AG09319 (cell line): ENCODE results near the gene GPR162.

Experiments used
- DNase-seq: peaks from one replicate; pipeline ENCODE4 v3.0.0-alpha.2; 2010; ENCODE audit warnings: low read depth; ENCODE audit errors: extremely low read depth
- TF ChIP-seq, protein P1 (sequence below): IDR thresholded peaks from 2 replicates; pipeline ENCODE4 v1.5.1; 2011; ENCODE audit warnings: low read depth, mild to moderate bottlenecking, inconsistent platforms, low read length, moderate library complexity

Gene GPR162

GRCh38 chr12:6818645-6819044 is 3.0 kb upstream of the GPR162 start:
- TF ChIP-seq, protein P1, sequence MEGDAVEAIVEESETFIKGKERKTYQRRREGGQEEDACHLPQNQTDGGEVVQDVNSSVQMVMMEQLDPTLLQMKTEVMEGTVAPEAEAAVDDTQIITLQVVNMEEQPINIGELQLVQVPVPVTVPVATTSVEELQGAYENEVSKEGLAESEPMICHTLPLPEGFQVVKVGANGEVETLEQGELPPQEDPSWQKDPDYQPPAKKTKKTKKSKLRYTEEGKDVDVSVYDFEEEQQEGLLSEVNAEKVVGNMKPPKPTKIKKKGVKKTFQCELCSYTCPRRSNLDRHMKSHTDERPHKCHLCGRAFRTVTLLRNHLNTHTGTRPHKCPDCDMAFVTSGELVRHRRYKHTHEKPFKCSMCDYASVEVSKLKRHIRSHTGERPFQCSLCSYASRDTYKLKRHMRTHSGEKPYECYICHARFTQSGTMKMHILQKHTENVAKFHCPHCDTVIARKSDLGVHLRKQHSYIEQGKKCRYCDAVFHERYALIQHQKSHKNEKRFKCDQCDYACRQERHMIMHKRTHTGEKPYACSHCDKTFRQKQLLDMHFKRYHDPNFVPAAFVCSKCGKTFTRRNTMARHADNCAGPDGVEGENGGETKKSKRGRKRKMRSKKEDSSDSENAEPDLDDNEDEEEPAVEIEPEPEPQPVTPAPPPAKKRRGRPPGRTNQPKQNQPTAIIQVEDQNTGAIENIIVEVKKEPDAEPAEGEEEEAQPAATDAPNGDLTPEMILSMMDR: no peak
- no peak for DNase-seq

DNA sequence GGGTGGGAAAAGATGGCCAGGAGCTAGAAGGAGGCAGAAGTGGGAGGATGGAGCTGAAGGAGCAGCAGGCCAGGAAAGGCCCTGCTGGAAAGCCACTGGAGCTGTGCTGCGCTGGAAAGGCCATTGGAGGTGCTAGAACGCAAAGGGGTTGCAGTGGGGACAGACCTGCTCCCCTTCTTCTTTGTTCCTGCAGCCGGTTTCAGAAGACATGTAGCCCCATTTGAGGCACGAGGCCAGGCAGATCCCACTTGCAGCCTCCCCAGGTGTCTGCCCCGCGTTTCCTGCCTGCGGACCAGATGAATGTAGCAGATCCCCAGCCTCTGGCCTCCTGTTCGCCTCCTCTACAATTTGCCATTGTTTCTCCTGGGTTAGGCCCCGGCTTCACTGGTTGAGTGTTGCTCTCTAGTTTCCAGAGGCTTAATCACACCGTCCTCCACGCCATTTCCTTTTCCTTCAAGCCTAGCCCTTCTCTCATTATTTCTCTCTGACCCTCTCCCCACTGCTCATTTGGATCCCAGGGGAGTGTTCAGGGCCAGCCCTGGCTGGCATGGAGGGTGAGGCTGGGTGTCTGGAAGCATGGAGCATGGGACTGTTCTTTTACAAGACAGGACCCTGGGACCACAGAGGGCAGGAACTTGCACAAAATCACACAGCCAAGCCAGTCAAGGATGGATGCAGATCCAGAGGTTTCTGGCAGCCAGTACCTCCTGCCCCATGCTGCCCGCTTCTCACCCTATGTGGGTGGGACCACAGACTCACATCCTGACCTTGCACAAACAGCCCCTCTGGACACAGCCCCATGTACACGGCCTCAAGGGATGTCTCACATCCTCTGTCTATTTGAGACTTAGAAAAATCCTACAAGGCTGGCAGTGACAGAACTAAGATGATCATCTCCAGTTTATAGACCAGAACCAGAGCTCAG is 2.3 kb upstream of the GPR162 start:
- no peak for DNase-seq
- TF ChIP-seq, protein P1: no peak

GRCh38 chr12:6820166-6820565 is 1.5 kb upstream of the GPR162 start:
- TF ChIP-seq, protein P1: no peak
- DNase-seq: no peak

DNA sequence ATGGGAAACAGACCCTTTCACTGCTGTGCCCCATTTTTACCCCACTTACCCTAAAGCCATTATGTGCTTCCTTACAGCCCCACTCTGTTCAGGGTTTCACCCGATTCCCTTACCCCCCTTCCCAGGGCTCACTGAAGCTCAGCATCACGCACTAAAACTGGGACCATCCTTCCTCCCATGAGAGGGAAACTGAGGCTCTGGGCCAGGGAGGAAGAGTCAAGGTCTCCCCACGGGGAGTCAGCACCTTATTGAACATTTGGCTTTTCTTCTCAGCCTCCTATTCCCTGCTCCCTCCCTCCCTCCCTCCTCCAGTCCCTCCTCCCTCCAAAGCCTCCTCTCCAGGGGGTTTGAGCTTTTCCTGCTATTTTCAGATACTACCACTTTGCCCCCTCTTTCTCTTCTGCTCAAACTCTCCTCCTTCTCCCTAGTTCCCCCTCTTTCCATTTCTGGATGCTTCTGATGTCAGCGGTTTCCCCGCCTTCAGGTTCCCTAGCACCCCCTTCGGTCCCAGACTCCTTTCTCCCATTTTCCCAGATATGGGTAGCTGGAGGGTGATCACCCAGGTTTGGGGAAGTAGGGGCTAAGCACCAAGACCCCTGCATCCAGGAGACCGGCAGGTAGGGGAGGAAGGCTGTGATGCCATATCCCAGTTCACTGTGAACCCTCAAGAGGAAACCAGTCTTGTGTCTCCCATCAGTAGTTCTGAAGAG is 960 bp downstream of the GPR162 start:
- DNase-seq: no peak
- TF ChIP-seq, protein P1: no peak

GRCh38 chr12:6823182-6824084 is 1.8 kb downstream of the GPR162 start:
- TF ChIP-seq, protein P1: no peak
- DNase-seq: no peak

DNA sequence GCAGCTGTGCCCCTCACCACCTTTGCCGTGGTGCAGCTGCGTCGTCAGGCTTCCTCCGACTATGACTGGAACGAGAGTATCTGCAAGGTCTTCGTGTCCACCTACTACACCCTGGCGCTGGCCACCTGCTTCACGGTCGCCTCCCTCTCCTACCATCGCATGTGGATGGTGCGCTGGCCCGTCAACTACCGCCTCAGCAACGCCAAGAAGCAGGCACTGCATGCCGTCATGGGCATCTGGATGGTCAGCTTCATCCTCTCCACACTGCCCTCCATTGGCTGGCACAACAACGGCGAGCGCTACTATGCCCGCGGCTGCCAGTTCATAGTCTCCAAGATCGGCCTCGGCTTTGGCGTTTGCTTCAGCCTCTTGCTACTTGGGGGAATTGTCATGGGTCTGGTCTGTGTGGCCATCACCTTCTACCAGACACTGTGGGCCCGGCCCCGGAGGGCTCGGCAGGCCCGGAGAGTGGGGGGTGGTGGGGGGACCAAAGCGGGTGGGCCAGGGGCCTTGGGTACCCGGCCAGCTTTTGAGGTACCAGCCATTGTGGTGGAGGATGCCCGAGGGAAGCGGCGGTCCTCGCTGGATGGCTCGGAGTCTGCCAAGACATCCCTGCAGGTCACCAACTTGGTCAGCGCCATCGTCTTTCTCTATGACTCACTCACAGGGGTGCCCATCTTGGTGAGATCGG is 2.6 kb downstream of the GPR162 start:
- no peak for DNase-seq
- TF ChIP-seq, protein P1: no peak
